ENCODE results near the gene PANX1.

DNA sequence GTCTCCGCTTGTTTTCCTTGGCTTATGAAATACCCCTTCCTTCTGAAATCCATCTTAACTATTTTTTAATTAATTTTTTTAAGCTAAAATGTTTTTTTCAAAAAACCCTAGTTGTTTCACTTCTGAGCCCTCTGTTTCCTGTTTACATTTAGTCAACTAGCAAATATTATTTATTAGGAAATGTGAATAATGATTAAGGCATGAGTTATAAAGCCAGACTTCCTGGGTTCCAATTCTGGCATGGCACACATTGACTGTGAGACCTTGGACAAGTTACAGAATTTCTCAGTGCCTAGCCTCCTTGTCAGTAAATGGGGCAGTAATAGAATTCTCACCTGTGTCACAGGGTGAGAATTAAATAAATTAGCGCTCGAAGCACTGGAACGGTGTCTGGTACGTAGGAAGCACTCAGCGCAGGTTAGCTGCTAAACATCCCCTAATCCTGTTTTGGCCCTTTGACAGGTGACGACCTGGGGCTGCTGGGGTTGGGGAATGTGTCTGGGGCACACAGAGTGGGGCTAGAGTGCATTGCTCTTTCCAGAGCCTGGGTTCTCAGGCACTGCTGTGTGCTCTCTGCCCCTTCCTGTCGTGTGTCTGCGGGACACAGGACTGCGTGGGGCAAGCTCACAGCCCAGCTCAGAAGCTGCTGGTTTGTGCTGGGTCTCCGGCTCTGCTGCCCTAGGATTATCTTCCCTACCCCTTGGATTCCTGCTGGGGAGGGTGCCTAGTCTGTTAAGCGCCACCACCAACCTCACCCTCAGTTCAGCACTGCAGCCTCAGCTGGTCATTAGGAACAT, 13.1 kb downstream of the PANX1 start:
- no peak for TF ChIP-seq CTCF (IDR thresholded peaks at IDR 0.05; ENCODE audit: insufficient read depth, low read length, poor library complexity, severe bottlenecking)
- TF ChIP-seq EZH2phosphoT487 (conservative IDR thresholded peaks at IDR 0.05; ENCODE audit: low read length), result no peak

Measured in SU-DHL-6 (cell line).